ENCODE measurements around the gene HECTD1.
"Not testable (repeated sequence)": the region's sequence is repeated elsewhere in the genome, so short reads cannot be mapped to it uniquely, and the experiment has no call there.

The HECTD1 gene

GRCh38 chr14:31207755-31208545 is at the start of gene HECTD1:
Gene HECTD1, minus strand, starts transcription at chr14:31207793. Its CDS starts 1,857 bp downstream, at chr14:31205936.
- DNase-seq (ENCODE audit: low read depth): peak; percentile 82

DNA sequence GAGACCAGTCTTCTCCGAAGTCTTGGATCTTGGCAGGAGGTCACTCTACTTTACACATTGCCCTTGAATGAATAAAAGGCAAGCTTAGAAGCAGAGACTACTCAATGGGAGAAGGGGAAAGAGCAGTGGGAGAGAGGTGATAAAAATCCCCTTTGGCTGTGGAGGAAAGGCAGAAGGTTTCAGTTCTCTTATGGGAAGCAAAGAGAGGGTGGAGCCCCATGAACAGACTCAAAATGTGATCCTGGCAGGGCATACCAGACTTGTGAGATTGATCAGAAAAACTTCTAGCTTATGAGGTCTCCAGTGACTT is 49.6 kb upstream of the HECTD1 start:
- no peak for DNase-seq (ENCODE audit: low read depth)

DNA sequence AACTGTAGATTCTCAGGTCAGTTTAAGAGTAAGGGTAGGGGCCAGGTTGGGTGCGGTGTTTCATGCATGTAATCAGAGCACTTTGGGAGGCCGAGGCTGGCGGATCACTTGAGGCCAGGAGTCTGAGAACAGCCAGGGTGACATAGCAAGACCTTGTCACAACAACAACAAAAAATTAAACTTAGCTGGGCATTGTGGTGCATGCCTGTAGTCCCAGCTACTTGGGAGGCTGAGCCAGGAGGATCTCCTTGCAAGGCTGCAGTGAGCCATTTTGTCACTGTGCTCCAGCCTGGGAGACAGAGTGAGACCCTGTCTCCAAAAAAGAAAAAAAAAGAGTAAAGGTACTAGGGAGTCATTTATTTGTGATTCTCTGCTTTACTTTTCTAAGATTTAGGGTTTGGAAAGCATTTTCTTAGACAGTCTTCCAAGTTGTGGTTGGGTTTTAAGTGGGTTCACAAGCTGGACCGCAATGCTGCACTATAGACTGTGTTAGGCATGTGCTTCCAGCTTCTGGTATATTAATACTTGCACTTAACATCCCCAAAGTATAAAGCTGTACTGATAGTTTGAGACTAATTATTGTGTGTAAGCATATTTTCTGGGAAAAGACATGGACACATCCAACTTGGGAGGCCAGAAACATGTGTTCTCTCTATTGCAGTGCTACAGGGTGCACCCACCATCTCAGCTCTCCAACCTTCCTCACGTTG is 49.1 kb upstream of the HECTD1 start:
- no peak for DNase-seq (ENCODE audit: low read depth)

DNA sequence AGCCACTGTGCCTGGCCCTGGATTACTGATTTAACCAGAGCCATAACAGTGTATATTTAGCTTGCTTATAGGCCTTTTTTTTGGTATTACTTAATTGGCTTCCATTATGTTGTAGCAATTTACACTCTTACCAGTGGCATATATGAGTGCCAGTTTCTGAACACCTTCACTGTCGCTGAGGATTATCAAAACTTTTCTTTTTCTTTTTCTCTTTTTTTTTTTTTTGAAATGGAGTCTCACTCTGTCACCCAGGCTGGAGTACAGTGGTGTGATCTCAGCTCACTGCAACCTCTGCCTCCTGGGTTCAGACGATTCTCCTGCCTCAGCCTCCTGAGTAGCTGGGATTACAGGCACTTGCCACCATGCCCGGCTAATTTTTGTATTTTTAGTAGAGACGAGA is 48.3 kb upstream of the HECTD1 start:
- not testable (repeated sequence) for DNase-seq (ENCODE audit: low read depth)

DNA sequence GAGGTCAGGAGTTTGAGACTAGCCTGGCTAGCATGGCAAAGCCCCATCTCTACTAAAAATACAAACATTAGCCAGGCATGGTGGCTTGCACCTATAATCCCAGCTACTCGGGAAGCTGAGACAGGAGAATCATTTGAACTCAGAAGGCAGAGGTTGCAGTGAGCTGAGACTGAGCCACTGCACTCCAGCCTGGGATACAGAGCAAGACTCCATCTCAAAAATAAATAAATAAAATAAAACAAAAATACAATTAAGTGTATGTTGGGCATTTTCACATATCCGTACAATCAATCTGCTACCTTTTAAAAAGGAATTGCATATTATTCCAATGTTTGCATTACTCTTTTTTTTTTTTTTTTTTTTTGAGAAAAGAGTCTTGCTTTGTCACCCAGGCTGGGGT is 47.7 kb upstream of the HECTD1 start:
- no peak for DNase-seq (ENCODE audit: low read depth)

DNA sequence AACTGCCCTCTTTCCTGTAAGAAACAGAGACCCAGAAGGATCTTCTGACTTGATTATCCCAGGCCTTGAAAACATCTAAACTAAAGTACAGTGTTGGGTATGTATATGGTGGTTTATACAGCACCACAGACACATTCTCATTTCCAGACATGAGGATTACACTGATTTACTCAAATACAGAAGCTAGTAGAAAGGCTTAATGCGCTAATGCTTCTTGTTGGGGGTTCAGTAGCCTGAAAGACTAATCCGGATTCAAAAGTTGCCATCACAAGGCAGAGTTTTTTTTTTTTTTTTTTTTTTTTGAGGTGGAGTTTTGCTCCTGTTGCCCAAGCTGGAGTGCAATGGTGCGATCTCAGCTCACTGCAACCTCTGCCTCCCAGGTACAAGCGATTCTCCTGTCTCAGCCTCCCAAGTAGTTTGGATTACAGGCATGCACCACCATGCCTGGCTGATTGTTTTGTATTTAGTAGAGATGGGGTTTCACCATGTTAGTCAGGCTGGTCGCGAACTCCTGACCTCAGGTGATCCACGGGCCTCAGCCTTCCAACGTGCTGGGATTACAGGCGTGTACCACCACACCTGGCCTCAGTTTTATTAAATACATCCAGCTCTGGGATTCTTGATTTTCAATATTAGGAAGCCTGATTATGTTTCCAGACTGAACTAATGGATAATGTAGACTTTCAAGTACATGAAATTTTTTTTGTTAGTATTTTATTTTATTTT is 46.3 kb upstream of the HECTD1 start:
- DNase-seq (ENCODE audit: low read depth): no peak

GRCh38 chr14:31252865-31253264 is 45.3 kb upstream of the HECTD1 start:
- no peak for DNase-seq (ENCODE audit: low read depth)

- DNase-seq (ENCODE audit: low read depth): no peak
These were observed 43.7 kb upstream of the HECTD1 start for GRCh38 chr14:31251028-31251958.

- DNase-seq (ENCODE audit: low read depth): no peak
These were observed 37.0 kb upstream of the HECTD1 start for GRCh38 chr14:31244626-31245025.

DNA sequence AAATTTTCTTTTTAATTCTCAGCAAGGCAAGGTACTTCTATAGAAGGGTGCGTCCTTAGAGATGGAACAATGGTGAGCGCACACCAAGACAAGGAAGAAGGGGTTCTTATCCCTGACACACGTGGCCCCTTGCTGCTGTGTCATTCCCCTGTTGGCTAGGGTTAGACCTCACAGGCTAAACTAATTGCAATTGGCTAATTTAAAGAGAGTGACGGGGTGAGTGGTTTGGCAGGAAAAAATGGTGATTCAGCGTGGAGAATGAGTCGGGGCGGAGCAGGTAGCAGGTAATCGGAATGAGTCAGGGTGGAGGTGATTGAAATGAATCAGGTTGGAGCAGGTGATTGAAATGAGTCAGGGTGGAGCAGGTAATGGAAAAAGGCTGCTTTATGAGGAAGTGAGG is 36.3 kb upstream of the HECTD1 start:
- DNase-seq (ENCODE audit: low read depth): no peak

GRCh38 chr14:31242161-31242940 is 34.8 kb upstream of the HECTD1 start:
- not testable (repeated sequence) for DNase-seq (ENCODE audit: low read depth)

- no peak for DNase-seq (ENCODE audit: low read depth)
These were observed 34.0 kb upstream of the HECTD1 start for GRCh38 chr14:31241450-31242114.

DNA sequence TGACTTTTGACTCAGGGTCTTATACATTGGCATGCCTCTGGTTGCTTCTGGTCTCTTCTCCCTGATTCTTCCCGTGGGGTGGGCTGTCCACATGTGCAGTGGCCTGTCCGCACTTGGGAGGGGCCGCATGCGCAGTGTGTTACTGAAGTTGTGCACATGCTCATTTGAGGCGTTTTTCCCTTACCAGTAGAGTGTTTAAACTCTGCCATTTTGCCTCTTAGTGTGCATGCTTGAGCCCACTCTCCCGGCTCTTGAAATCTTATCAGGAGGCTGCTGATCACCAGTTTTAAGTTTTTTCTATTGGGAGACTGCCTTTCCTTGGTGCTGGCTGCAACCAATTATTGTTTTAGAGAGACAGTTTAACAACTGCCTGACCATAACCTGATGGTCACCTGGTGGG is 32.1 kb upstream of the HECTD1 start:
- no peak for DNase-seq (ENCODE audit: low read depth)

GRCh38 chr14:31235462-31235861 is 27.9 kb upstream of the HECTD1 start:
- DNase-seq (ENCODE audit: low read depth): no peak

DNA sequence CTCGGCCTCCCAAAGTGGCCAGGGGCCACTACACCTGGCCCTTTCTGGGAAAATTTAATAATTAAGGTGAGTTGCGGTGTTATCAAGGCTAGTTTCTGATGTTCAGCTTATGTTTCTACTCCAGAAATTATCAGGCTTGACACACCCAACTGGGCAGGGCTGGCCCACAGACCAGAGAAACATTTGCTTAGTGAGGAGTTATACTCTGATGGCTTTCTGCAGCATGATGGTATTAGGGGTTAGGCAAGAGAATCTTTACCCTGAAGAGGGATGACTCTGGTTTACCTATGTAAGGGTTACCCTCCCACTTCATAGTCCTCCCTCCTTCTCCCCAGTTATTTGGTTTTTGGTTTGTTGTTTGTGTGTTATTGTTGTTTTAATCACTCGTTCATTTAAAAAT is 24.5 kb upstream of the HECTD1 start:
- DNase-seq (ENCODE audit: low read depth): no peak

GRCh38 chr14:31231272-31231671 is 23.7 kb upstream of the HECTD1 start:
- not testable (repeated sequence) for DNase-seq (ENCODE audit: low read depth)

- no peak for DNase-seq (ENCODE audit: low read depth)
These were observed 23.0 kb upstream of the HECTD1 start for GRCh38 chr14:31230573-31230958.

DNA sequence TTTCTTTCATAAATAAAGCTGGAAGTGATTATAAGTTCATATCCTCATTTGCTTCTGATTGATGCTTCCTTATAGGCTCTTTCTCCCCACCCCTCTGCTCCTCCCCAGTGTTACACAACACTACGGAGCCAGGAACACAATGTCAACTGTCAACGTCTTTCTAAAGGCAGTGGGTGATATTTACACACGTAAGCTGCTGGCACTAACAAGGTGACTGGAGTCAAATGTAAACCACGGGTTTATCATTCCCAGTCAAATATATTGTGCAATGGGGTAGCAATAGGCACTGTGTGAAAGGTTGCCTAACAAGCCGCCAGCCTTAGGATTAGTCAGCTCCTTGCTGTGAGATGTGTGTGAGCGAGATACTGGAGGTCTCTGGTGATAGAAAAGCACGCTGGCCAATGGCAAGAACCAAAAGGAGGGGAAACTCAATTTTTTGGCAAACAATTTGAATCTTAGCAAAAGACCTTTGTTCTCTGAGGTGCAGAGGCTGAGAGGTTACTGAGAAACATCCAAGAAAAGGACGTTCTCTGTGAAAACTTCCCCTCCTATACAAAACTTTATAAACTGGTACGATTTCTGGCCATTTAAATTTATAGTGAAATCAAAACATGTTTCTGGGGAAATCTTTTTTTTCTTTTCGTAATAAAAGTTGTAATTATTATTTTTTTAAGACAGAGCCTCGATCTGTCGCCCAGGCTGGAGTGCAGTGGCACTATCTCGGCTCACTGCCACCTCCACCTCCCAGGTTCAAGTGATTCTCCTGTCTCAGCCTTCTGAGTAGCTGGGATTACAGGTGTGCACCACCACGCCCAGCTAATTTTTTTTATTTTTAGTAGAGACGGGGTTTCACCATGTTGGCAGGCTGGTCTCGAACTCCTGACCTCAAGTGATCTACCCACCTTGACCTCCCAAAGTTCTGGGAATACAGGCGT is 22.3 kb upstream of the HECTD1 start:
- no peak for DNase-seq (ENCODE audit: low read depth)

DNA sequence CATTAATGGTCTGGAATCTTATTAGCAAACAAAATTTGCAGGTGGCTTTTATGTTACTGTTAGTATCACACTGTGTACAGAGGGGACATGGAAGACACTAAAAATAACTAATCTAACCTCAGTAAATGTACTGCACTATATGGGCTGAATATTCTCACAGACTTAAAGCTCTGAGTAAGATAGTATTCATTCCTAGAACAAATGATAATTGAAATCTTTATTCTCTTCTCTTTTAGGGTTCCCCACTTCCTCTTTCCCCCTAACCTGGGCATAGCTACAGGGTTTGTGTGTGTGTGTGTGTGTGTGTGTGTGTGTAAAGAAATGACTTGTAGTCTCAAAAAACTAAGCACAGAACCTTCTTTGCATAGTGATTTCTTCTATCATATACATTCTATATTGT is 21.4 kb upstream of the HECTD1 start:
- no peak for DNase-seq (ENCODE audit: low read depth)
